Occipital lobe (tissue), 2 donors: ENCODE data around the gene TMA16. TPM values are rescaled to one million over a fixed set of nuclear protein-coding genes. Genes with fewer than 3 reads are reported as not detected.

Experiments used
- DNase-seq: peaks from one replicate; lab custom pipeline; 2025; lab: John Stamatoyannopoulos, UW
- total RNA-seq: library from RNA; depleted of rRNA; stranded (reverse); fragments of >200 nt; gene quantifications from one replicate; pipeline ENCODE4 v1.2.3, GENCODE V29; 2014

The TMA16 gene
- total RNA-seq, 1 donor from 2014 or later, result 19.7 TPM

- no peak for DNase-seq
Measured at GRCh38 chr4:163563592-163563991, 69.1 kb downstream of the TMA16 start.

DNA sequence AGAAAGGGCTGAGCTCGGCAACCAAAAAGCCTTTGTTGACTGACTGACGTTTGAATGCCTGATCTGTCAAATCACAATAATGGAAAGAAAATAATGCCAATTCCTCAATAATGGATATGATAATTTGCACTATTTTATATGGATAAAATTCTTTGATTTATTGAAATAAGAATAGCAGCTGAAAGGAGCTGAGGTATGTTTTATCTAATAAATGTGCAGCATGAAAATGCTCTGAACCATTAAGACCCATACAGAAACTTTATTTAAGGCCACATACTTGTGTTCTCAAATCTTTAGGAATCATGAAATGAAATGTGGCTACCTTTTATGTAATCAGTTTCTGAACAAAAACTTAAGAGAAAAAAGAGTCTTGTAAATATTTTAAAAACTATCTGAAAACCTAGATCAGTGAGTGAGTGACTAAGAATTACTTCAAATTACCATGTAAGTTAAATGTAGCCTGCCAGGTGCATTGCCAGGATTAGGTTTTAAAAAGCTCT lies 69.8 kb downstream of the TMA16 start:
- DNase-seq, result no peak

DNA sequence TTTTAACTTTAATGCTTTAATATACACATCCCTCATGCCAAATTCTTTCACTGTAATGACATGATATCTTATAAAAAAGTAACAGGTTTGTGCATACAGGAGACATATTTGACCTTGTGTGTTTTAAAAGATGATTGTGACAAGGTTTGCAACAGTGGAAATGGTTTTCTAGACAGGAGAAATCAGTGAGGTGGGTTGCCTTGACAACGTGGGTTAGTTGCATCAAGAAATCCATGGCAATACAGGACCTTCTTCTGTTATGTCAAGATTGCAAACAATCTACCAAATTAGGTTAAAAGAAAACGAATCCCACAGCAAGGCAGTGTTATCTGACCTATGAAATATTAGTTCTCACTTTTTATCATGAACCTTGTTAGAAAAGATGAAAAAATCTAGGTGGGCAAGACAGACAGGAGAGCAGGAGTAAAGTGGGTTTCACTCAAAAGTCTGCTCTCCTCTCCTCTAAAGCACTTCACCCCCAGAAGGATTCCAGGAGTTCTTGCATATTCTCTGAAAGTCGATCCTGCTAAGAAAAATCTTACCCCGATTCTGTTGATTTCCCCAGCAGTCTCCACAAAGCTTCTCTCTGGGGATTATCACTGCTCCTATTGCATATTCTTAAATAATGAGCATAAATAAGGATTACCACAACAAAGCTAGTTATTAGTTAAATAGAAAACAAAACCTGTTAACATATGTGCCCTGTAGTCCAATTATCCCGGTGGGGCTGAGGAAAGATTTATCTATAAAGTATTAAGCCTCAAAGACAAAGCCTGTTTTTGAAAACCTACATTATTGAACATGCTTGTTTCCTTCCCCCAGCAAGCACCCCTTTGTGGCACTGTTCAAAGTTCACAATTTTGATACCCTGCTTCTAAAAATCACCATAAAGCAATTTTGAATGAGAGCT lies 71.0 kb downstream of the TMA16 start:
- DNase-seq, result no peak

DNA sequence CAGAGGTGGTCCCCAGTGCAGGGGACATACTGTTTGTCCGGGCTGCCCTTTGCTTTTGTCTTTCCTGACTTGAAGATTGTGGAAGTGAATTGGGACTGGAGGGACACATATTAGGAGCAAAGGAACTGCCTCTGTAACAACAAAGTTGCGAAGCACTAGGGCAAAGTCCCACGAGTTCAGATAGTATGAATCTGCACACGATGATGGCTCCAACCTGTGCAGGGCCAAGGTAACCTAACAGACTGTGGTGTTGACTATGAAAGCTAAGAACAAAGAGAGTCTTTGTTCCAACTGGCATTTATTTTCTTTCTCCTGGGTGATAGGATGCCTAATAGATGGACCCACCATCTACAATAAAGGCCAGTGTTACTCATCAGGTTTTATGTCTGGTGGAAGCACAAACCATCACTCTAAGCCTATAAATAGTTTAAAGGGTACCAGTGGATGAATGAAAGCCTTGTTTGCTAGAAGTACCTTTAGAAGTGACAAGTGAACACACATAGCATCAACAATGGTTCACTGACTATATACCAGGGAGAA lies 71.8 kb downstream of the TMA16 start:
- no peak for DNase-seq

DNA sequence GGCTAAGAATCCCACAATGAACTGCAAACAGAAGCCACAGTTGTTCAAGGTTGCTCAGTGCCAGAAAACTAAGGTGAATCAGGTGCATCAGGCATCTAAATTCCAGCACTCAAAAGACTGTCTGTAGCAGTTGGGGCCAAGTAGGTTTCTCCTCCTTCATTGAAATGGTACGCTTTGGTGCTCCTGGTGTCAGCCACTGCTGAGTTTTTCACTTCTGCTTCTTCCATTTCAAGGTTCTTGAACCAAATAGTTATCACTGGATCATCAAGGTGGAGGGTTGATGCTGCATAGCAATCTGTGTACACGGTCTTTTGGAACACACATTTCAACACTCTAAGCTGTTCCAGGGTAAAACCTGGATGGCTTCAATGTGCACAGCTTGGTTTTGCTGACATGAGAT lies 74.4 kb downstream of the TMA16 start:
- DNase-seq, result no peak

Other genes with a start within 250 kb of the TMA16 start
- 163 TPM for gene NPY1R, start 162.1 kb upstream of the TMA16 start, total RNA-seq
- 30.1 TPM for gene NPY5R, start 150.8 kb upstream of the TMA16 start, total RNA-seq
- gene TKTL2, start 20.9 kb upstream of the TMA16 start, total RNA-seq, result 0.47 TPM